GM13976 (cell line): ENCODE measurements around the gene MTNR1B.

Experiments
- DNase-seq: peaks from one replicate; pipeline ENCODE4 v3.0.0; 2012; ENCODE audit warnings: low spot score
- in situ Hi-C: fragments of 300-500 bp; cut with MboI; formaldehyde crosslinking; loops from one replicate; pipeline ENCODE4 v1.12.0; 2022; ENCODE audit warnings: low sequenced_read_pairs, mixed read lengths, inconsistent platforms; ENCODE audit not compliant: unreplicated experiment
- TF ChIP-seq, protein P1 (sequence below): IDR thresholded peaks from 2 replicates; pipeline ENCODE4 v1.5.1; 2012; ENCODE audit warnings: borderline replicate concordance, mild to moderate bottlenecking; ENCODE audit not compliant: insufficient read depth; ENCODE audit errors: extremely low read depth, missing control alignments, control extremely low read depth

The MTNR1B gene

DNA sequence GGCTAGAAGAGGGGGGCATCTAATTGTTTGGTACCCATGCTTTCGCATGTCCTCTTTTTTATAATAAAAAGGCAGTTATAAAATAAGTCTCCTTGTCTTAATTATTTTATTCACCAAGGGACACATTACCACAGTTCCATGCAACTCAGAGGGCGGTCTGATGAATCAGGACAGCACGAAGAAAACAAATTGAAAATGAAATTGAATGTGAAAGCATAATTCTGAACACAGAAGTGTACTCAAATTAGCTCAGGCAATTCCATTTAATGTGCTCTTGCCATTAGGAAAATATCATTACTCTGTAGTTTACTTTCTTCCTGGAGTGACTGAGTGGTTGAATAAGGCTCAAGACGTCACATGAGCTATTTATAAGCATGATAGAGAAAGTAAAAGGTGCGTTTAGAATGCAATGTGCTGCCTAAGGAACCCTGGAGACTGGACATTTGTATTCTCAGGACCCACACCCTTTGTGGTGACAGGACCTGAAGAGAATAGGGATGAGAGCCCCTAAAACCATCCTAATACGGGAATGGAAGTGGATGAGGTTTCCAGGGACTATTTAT, 59.6 kb downstream of the MTNR1B start:
- TF ChIP-seq, protein P1, sequence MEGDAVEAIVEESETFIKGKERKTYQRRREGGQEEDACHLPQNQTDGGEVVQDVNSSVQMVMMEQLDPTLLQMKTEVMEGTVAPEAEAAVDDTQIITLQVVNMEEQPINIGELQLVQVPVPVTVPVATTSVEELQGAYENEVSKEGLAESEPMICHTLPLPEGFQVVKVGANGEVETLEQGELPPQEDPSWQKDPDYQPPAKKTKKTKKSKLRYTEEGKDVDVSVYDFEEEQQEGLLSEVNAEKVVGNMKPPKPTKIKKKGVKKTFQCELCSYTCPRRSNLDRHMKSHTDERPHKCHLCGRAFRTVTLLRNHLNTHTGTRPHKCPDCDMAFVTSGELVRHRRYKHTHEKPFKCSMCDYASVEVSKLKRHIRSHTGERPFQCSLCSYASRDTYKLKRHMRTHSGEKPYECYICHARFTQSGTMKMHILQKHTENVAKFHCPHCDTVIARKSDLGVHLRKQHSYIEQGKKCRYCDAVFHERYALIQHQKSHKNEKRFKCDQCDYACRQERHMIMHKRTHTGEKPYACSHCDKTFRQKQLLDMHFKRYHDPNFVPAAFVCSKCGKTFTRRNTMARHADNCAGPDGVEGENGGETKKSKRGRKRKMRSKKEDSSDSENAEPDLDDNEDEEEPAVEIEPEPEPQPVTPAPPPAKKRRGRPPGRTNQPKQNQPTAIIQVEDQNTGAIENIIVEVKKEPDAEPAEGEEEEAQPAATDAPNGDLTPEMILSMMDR = no peak
- in situ Hi-C loops = no loop called here
- no peak for DNase-seq

DNA sequence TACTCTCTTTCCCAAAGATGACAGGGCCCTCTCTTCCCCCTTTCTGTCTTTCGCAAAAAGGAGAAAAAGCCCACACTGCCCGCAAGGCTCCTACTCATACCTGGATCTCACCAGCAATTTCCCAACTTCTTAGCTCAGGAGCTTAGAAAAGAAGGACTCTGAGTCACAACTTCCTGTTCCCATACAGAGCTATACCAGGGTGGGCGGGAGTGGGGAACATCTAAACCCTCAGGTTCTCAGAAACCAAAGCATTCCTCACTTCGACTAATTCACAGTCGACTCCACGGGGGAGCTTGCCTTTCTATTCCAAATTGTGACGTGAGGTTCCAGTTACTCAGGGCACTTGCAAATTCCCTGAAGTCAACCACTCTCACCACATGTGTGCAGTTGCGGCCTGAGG, 61.9 kb downstream of the MTNR1B start:
- no peak for DNase-seq
- TF ChIP-seq, protein P1 = no peak
- in situ Hi-C loops = no loop called here
